ENCODE measurements around the gene CXCL3. TPM values are rescaled to one million over a fixed set of nuclear protein-coding genes. Genes with fewer than 3 reads are reported as not detected.
"Not testable (repeated sequence)": the region's sequence is repeated elsewhere in the genome, so short reads cannot be mapped to it uniquely, and the experiment has no call there.

The CXCL3 gene
- total RNA-seq: 1 to 10 TPM in 1 of 4 donors, under 1 TPM in 3; 0.50 to 1.9 (median 0.78) TPM
- 2.5 TPM for polyA plus RNA-seq
- long read RNA-seq, donor 1: 0 reads
- long read RNA-seq, donor 2: 0 reads
- long read RNA-seq, donor 3: 0 reads
- long read RNA-seq, donor 4: 0 reads

DNA sequence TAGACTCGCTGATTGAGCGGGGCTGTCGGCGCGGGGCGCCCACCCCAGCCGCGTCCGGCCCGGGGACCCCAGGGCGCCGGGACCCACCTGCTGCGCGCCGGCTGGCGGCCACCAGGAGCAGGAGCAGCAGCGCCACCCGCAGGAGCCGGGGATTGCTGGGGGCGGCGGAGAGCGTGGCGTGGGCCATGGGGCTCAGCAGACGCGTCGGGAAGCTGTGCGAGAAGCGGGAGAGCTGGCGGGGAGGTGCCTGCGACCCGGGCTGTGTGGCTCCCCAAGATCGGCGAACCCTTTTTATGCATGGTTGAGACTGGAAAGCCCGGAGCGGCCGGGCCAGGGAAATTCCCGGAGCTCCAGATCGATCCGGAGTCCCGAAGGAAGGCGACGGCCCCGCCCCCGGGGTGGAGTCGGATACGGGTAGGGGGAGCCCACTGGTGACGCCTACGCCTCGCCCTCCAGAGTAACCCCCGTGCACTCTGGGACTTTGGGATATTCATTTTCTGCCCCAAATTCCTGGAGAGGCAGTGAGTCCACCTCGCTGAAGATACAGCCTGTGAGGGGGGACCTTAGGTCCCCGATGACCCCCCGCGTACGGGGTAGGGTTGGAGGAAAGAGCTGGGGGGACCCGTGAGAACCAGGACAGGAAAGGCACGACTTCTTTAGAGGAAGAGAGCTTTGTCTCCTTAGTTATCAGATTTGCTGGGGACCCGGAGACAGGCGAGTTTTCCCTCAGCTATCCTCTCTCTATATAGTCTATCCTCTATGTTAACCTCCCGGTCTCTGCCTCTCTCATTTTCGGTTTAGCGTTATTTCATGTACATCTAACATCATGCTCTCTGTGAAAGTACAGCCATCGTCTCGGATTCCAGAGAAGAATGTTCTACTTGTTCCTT, at the start of gene CXCL3:
TSS of gene CXCL3 (minus strand) at position 265 of the 890 bp plus-strand sequence. CDS start at position 187, 78 bp downstream.
- Histone ChIP-seq H3K27me3 (ENCODE audit: control insufficient read depth, insufficient read depth) (no peaks in the 10 kb centered on the region), H3K4me3 (ENCODE audit: low read length) (peak within 1 kb of the TSS; percentile 98), H3K9me3 (ENCODE audit: control insufficient read depth, low read length) (no peaks in the 10 kb centered on the region), H3K4me1 (ENCODE audit: control insufficient read depth, insufficient read depth, low read length) (no peaks in the 10 kb centered on the region), H3K27ac (ENCODE audit: low read length) (peak within 1 kb of the TSS; percentile 57)
- intact Hi-C loops (cut with DNase I): loop anchor here in 1 of 4 donors (5.0 kb wide), 1 partner anchor 49 kb away; no protein-coding TSS in a partner anchor
- 1% methylated on average over 61 of the region's 64 CpGs for WGBS
- ATAC-seq (peak; percentile 96 to 98), DNase-seq (peak; percentile 80 to 92 (median 91))

DNA sequence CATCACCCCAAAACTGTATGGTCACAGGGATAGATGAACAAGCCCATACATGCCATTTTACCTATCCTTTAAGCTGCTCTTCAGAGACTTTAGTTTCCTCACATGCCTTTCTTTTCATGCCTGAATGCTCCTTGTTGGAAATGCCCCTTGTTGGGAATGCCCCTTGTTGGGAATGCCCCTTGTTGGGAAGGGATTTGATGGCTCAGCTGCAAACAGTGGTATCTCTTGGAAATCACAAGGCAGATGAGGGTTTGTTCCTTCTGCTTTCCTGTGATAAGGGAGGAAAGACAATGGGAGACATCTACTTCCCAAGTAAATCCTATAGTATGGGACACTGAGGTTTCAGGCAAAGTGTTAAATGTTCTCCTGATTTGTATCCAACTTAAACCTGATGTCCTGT, 49.0 kb upstream of the CXCL3 start:
- Histone ChIP-seq H3K4me1 (ENCODE audit: control insufficient read depth, insufficient read depth, low read length) (no peaks in the 10 kb centered on the region), H3K4me3 (ENCODE audit: low read length) (no peak overlapping the region), H3K27me3 (ENCODE audit: control insufficient read depth, insufficient read depth) (no peaks in the 10 kb centered on the region), H3K27ac (ENCODE audit: low read length) (no peak overlapping the region), H3K9me3 (ENCODE audit: control insufficient read depth, low read length) (no peaks in the 10 kb centered on the region)
- no peak for ATAC-seq
- no peak for DNase-seq
- intact Hi-C loops (cut with DNase I): loop anchor here in 1 of 4 donors (5.0 kb wide), 1 partner anchor 50 kb away; the partner anchor contains the start of gene CXCL3

DNA sequence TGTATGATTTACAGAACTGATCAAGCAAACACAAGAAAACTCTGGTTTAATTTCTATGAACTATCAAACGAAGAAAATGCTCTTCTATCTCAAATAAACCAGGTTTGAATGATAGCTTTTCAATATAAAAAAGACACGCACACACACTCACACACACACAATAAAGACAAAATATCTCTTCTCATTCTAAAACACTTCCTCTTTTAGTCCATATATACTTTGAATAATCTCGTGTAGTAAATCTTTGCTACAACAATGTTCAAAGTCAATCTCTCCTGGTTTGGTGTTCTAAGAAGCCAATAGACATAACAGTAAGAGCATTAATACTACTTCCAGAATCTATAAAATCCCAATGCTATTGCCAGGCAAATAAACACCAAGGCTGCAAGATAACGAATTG, 47.2 kb upstream of the CXCL3 start:
- Histone ChIP-seq H3K4me3 (ENCODE audit: low read length) (no peak overlapping the region), H3K4me1 (ENCODE audit: control insufficient read depth, insufficient read depth, low read length) (peaks cover 1% of the 10 kb centered on the region), H3K9me3 (ENCODE audit: control insufficient read depth, low read length) (no peaks in the 10 kb centered on the region), H3K27ac (ENCODE audit: low read length) (no peak overlapping the region), H3K27me3 (ENCODE audit: control insufficient read depth, insufficient read depth) (no peaks in the 10 kb centered on the region)
- intact Hi-C loops (cut with DNase I): loop anchor here in 1 of 4 donors (5.0 kb wide), 1 partner anchor 48 kb away; the partner anchor contains the start of gene CXCL3
- WGBS: 78% methylated on average over 4 of the region's 4 CpGs
- ATAC-seq: no peak
- no peak for DNase-seq

DNA sequence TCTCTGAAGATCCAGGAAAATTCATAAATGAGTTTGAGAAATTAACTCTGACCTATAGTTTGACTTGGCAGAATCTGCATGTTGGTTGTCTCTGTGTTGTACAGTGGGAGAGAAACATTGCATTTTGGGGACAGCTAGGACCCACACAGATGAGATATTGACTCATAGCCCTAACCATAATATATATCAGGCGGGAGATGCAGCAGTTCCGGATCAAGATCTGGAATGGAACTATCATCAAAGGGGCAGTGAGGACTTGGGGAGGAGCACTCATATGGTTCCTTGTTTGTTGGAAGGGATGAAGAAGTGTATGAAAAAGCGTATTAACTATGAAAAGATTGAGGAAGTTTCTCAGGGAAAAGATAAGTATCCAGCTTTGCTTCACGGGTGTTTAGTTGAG, 46.5 kb upstream of the CXCL3 start:
- 78% methylated on average over 4 of the region's 4 CpGs for WGBS
- Histone ChIP-seq H3K9me3 (ENCODE audit: control insufficient read depth, low read length) (no peaks in the 10 kb centered on the region), H3K4me1 (ENCODE audit: control insufficient read depth, insufficient read depth, low read length) (peaks cover 1% of the 10 kb centered on the region), H3K27ac (ENCODE audit: low read length) (no peak overlapping the region), H3K4me3 (ENCODE audit: low read length) (no peak overlapping the region), H3K27me3 (ENCODE audit: control insufficient read depth, insufficient read depth) (no peaks in the 10 kb centered on the region)
- DNase-seq (no peak), ATAC-seq (no peak)
- intact Hi-C loops (cut with DNase I): loop anchor here in 1 of 4 donors (5.0 kb wide), 1 partner anchor 48 kb away; the partner anchor contains the start of gene CXCL3

DNA sequence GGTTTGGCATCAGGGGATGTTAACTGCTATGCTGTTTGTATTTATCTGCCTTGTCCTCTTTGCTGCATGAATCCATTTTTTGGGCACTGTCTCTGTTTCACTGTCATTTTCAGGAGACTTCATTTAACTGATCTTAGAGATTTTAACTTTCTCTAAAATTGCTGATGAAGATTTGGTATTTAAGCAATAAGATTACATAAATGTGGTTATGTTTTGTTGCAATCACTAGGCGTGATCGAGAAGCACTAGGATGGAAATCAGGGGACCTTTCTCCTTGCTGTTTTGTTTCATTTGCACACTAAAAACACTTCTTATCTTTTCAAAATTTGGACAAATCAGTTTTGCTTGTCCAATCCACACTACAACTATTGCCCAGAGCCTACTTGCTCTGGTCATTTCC, 45.1 kb upstream of the CXCL3 start:
- 80% methylated on average over 2 of the region's 2 CpGs for WGBS
- no peak for DNase-seq
- no peak for ATAC-seq
- no peaks in the 10 kb centered on the region for H3K9me3 ChIP-seq (ENCODE audit: control insufficient read depth, low read length)
- intact Hi-C loops (cut with DNase I): no loop called here
- H3K4me3 ChIP-seq (ENCODE audit: low read length): no peak overlapping the region
- peaks cover 1% of the 10 kb centered on the region for H3K4me1 ChIP-seq (ENCODE audit: control insufficient read depth, insufficient read depth, low read length)
- no peaks in the 10 kb centered on the region for H3K27me3 ChIP-seq (ENCODE audit: control insufficient read depth, insufficient read depth)
- H3K27ac ChIP-seq (ENCODE audit: low read length): no peak overlapping the region

DNA sequence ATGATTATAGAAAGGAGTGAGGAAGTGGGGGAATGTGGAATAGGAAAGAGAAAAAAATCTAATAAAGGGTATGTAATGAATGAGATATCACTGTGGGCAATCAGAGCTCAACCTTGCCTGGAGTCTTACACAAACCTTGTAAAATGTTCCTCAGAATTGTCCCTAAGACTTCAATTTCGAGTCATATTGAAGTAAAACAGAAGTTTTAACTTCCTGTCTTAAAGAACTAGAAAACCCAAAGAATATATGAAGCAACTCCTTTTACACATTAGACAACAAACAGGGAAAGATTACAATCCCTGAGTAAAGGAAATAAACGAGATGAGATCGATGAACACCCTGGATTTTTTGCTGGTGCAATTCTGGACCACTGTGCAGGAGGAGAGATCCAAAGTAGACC, 42.5 kb upstream of the CXCL3 start:
- Histone ChIP-seq H3K9me3 (ENCODE audit: control insufficient read depth, low read length) (no peaks in the 10 kb centered on the region), H3K27ac (ENCODE audit: low read length) (no peak overlapping the region), H3K4me3 (ENCODE audit: low read length) (no peak overlapping the region), H3K27me3 (ENCODE audit: control insufficient read depth, insufficient read depth) (no peaks in the 10 kb centered on the region), H3K4me1 (ENCODE audit: control insufficient read depth, insufficient read depth, low read length) (peaks cover 1% of the 10 kb centered on the region)
- no peak for ATAC-seq
- intact Hi-C loops (cut with DNase I): no loop called here
- WGBS: 75% methylated on average over 3 of the region's 3 CpGs
- no peak for DNase-seq

DNA sequence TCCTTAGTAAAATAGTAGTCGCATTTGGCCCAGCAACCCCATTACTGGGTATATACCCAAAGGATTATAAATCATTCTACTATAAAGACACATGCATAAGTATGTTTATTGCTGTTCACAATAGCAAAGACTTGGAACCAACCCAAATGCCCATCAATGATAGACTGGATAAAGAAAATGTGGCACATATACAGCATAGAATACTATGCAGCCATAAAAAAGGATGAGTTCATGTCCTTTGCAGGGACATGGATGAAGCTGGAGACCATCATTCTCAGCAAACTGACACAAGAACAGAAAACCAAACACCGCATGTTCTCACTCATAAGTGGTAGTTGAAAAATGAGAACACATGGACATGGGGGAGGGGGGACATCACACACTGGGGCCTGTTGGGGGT, 41.9 kb upstream of the CXCL3 start:
- H3K9me3 ChIP-seq (ENCODE audit: control insufficient read depth, low read length); DNase-seq; H3K27ac ChIP-seq (ENCODE audit: low read length); intact Hi-C loops (cut with DNase I); H3K27me3 ChIP-seq (ENCODE audit: control insufficient read depth, insufficient read depth); H3K4me3 ChIP-seq (ENCODE audit: low read length); ATAC-seq; H3K4me1 ChIP-seq (ENCODE audit: control insufficient read depth, insufficient read depth, low read length): not testable (repeated sequence)
- WGBS: 93% methylated on average over 2 of the region's 2 CpGs

DNA sequence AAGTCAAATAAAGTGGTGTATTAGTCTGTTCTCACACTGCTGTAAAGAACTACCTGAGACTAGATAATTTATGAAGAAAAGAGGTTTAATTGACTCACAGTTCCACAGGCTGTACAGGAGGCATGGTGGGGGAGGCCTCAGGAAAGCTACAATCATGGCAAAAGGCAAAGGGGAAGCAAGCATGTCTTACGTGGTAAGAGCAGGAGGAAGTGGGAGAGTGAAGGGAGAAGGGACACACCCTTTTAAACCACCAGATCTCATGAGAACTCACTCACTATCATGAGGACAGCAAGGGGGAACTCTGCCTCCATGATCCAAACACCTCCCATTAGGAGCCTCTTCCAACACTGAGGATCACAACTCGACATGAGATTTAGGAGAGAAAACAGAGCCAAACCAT, 40.5 kb upstream of the CXCL3 start:
- intact Hi-C loops (cut with DNase I); H3K4me1 ChIP-seq (ENCODE audit: control insufficient read depth, insufficient read depth, low read length); DNase-seq; H3K9me3 ChIP-seq (ENCODE audit: control insufficient read depth, low read length); H3K27me3 ChIP-seq (ENCODE audit: control insufficient read depth, insufficient read depth); H3K4me3 ChIP-seq (ENCODE audit: low read length); H3K27ac ChIP-seq (ENCODE audit: low read length): not testable (repeated sequence)
- WGBS: 52% methylated on average over 2 of the region's 2 CpGs
- ATAC-seq: peak in 1 of 2 donors; percentile 45

DNA sequence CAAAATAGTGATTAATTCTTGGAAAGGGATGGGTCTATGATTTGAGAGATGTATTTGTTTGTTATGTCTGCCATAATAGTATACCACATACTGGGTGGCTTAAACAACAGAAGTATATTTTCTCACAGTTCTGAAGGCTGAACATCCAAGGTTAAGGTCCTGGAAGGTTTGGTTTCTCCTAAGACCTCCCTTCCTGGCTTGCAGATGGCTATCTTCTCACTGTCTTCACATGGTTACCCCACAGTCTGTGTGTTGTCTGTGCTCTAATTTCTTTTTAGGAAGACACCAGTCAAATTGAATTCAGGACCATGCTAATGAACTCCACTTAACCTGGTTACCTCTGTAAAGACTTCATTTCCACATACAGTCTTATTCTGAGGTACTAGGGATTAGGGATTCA, 34.9 kb upstream of the CXCL3 start:
- H3K4me3 ChIP-seq (ENCODE audit: low read length): no peak overlapping the region

DNA sequence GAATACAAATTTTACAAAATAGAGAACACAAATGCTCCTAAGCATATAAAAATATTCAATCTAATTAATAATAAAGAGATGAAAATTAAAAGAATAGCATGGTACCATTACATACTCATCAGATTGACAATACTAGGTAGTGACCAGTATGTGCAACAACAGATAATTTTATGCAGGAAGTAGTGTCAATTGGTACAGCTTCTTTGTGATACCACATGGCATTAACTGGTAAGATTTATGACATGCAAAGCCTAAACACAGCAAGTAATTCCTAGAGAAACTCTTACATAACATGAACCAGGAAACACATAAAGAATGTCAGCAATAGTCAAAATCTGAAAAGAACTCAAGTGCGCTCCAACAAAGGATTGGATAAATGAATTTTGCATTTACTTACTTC, 34.2 kb upstream of the CXCL3 start:
- no peak for ATAC-seq
- intact Hi-C loops (cut with DNase I): no loop called here
- Histone ChIP-seq H3K27me3 (ENCODE audit: control insufficient read depth, insufficient read depth) (no peaks in the 10 kb centered on the region), H3K4me3 (ENCODE audit: low read length) (no peak overlapping the region), H3K9me3 (ENCODE audit: control insufficient read depth, low read length) (no peaks in the 10 kb centered on the region), H3K4me1 (ENCODE audit: control insufficient read depth, insufficient read depth, low read length) (no peaks in the 10 kb centered on the region), H3K27ac (ENCODE audit: low read length) (no peak overlapping the region)
- no peak for DNase-seq
- 92% methylated on average over 1 of the region's 1 CpG for WGBS

More for the DNA sequence above, 34.9 kb upstream of the CXCL3 start:
- no peak overlapping the region for H3K27ac ChIP-seq (ENCODE audit: low read length)
- H3K9me3 ChIP-seq (ENCODE audit: control insufficient read depth, low read length): no peaks in the 10 kb centered on the region
- DNase-seq (no peak), ATAC-seq (no peak)
- no peaks in the 10 kb centered on the region for H3K4me1 ChIP-seq (ENCODE audit: control insufficient read depth, insufficient read depth, low read length)
- no peaks in the 10 kb centered on the region for H3K27me3 ChIP-seq (ENCODE audit: control insufficient read depth, insufficient read depth)
- intact Hi-C loops (cut with DNase I): no loop called here

DNA sequence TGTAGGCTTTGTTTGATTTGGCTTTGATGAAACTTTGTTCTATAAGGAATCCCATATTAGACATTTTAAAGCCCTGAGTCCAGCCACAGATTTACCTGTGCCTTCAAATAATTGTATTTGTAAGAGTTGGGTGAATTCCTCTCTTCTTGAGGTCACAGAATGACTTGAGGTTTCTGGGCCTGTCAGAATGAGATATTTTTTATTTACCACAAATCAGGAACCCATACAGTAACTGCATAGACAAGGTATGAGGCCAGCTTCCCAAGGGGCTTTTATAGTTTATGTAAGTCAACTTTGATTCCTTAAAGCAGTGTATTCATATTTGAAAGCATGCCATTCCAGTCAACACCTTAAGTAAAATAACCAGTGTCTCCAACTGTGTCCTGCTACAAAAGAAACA, 29.1 kb upstream of the CXCL3 start:
- DNase-seq (no peak), ATAC-seq (no peak)
- Histone ChIP-seq H3K9me3 (ENCODE audit: control insufficient read depth, low read length) (no peaks in the 10 kb centered on the region), H3K4me1 (ENCODE audit: control insufficient read depth, insufficient read depth, low read length) (no peaks in the 10 kb centered on the region), H3K27me3 (ENCODE audit: control insufficient read depth, insufficient read depth) (no peaks in the 10 kb centered on the region), H3K4me3 (ENCODE audit: low read length) (no peak overlapping the region), H3K27ac (ENCODE audit: low read length) (no peak overlapping the region)
- intact Hi-C loops (cut with DNase I): no loop called here

Data from right cardiac atrium (tissue), 5 donors.